H1 (cell line): ENCODE results near the gene C15orf62. TPM values are rescaled to one million over a fixed set of nuclear protein-coding genes. Genes with fewer than 3 reads are reported as not detected.

Source experiments
- CTCF ChIP-seq, 3 experiments: IDR thresholded peaks; 1 replicate in 2 of 3; 2 replicates in 1 of 3; pipeline versions ENCODE4 v1.5.1 to v1.6.1; 2011; ENCODE audit warnings: low read length in 3 of 3, mild to moderate bottlenecking in 3 of 3, inconsistent platforms in 2 of 3, low read depth in 1 of 3, moderate library complexity in 1 of 3; ENCODE audit not compliant: insufficient read depth in 1 of 3; ENCODE audit errors: control extremely low read depth in 1 of 3
- GTF2F1 ChIP-seq: IDR thresholded peaks from 2 replicates; pipeline ENCODE4 v1.6.1; 2012; ENCODE audit warnings: low read depth, low read length, improper control_type of control experiment, borderline replicate concordance
- PHF8 ChIP-seq: fragments of 200-600 bp; sonication (generic); conservative IDR thresholded peaks from 2 replicates; pipeline ENCODE4 v1.7.1; 2012; ENCODE audit warnings: low read depth, mild to moderate bottlenecking, inconsistent platforms, low read length, moderate library complexity
- RAD21 ChIP-seq, 2 experiments: IDR thresholded peaks in 1 of 2; conservative IDR thresholded peaks in 1 of 2; 2 replicates each; pipeline ENCODE4 v1.6.1; 2011; ENCODE audit warnings: low read depth in 2 of 2, low read length in 2 of 2, improper control_type of control experiment in 1 of 2, inconsistent platforms in 1 of 2, mild to moderate bottlenecking in 1 of 2, moderate library complexity in 1 of 2
- polyA plus RNA-seq, 7 experiments: library from polyadenylated mRNA; depleted of rRNA in 3 of 7; stranded (reverse) in 5 of 7; unstranded in 2 of 7; fragments of >200 nt in 5 of 7; fragments of 200-250 nt in 2 of 7; gene quantifications; 1 replicate in 5 of 7; 2 replicates in 1 of 7; 4 replicates in 1 of 7; pipeline versions ENCODE4 v1.2.1 to v1.2.3, GENCODE V29; 2011 to 2013; ENCODE audit warnings: missing spikeins in 2 of 7, mixed read lengths in 2 of 7
- total RNA-seq: library from RNA; stranded (reverse); fragmentation: NEBNext Ultra II Directional; extraction: Animal tissue kit (Norgen Biotek cat#: 25700); gene quantifications from 2 replicates; pipeline ENCODE4 v1.2.1, GENCODE V29; 2021

The C15orf62 gene
- total and polyA plus RNA-seq, 2 of the 8 experiments (the other 6 are each of a cell fraction or from before 2014, with no cell fraction given): 0.06 to 0.56 TPM

DNA sequence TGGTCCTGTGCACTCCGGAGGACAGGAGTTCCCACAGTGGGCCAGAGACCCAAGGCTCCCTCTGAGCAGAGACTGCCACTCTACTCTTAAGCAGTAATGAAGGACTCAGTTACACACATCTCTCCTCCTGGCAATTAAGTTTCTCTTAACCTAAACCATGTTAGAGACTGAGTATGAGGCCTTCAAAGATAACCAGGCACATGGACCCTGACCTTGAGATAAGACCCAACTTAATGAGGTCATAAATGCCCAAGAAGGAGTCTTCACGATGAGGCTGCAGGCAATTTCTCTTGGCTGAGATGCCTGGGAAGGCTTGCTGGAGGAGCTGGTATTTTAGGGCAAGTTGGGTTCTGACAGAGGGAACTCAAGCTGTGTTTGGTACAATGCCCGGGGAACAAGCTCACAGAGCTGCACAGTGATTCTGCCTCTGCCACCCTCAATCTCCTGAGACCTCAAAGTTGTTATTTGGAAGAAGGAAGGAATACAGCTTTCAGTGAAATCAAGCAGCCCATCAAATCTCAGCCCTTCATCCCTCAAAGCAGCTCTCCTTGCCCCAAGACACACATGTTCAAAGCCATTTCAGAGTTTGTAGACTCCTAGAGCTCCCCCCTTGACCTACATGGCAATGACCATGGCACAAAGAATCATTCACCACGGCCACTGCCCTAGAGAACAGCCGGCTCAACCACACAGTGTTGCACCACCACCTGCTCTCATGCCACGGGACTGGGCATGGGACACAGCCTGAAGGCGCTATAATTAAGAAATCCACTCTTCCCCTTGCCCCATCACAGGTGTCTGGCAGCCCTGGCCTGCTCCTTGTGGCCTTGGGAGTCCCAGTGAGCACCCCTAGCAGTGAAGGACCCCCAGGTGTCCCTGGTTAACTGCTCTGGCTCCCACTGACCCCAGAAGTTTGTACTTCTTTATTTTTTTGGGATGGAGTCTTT is 21.8 kb upstream of the C15orf62 start (continued):
- TF ChIP-seq GTF2F1: no peak
- TF ChIP-seq RAD21 (IDR thresholded peaks at IDR 0.05 in 1 of 2, conservative IDR thresholded peaks at IDR 0.05 in 1 of 2; ENCODE audit: low read depth in 2 of 2, low read length in 2 of 2): no peak
- no peak for TF ChIP-seq CTCF (IDR thresholded peaks at IDR 0.05; ENCODE audit: control extremely low read depth in 1 of 3, insufficient read depth in 1 of 3, low read depth in 1 of 3, low read length in 3 of 3)
- TF ChIP-seq PHF8: no peak
- TF ChIP-seq, all 59 proteins: peak for 0
